Nucleus accumbens (tissue), 56 donors: Measurements from ENCODE around the gene KRTAP20-4.

ENCODE experiments used
- DNase-seq, 56 donors: peaks; one replicate each; lab custom pipeline; 2025; lab: John Stamatoyannopoulos, UW

Gene KRTAP20-4

DNA sequence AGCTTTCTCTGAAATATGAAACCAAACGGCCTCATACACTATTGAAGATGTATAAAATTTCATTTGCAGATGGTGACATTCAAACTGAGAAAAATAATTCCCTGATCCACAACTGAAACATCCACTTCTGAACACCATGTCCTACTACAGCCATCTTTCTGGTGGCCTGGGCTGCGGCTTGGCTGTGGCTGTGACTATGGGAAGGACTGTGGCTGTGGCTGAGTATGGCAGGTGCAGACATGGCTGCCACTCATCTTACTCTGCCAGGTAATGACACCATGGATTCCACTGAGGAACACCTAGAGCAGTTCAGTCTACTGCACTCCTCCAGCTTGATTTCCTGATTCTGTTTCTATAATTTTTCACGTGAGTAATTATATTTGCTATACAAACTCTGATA, at the start of gene KRTAP20-4:
TSS of gene KRTAP20-4 (plus strand) at position 106 of the 400 bp plus-strand sequence.
- DNase-seq: no peak

DNA sequence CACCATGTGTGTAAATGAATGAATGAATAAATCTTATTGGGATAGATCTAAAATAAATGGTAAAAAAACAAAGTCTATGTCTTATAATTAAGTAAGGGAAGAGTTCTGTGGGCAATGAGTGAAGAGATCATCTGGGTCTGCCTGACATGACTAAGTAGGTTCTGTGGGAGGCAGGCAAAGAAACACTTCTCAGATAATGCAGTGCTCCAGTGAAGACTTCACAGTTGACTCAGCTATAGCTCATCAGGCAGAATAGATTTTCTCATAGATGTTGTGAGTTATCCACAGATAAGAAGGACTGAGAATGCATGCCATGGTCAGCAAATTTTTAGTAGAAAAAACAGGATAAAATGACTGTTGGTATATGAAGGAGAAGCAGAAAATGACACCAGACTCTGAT, 42.7 kb upstream of the KRTAP20-4 start:
- DNase-seq: peak in 3 of 56 donors; percentile 6 to 29 (median 9)

DNA sequence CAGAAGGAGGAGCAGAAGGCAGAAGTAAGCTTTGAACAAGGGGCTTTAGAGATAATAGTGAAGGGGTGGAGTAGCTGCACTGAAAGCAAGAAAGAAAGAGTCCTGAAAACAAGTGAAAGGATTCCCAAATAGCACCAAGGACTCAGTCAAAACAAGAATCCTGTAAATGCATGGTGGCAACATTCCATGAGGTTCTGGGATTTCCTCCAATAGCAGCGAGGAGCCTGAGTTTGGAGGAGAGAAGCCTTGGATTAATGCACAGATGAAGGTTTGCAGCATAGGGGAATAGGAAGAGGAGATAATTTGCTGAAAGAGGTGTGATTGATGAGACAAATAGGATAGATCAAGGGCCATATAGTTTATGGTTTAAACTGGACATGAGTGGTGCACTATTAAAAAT, 41.1 kb upstream of the KRTAP20-4 start:
- no peak for DNase-seq

DNA sequence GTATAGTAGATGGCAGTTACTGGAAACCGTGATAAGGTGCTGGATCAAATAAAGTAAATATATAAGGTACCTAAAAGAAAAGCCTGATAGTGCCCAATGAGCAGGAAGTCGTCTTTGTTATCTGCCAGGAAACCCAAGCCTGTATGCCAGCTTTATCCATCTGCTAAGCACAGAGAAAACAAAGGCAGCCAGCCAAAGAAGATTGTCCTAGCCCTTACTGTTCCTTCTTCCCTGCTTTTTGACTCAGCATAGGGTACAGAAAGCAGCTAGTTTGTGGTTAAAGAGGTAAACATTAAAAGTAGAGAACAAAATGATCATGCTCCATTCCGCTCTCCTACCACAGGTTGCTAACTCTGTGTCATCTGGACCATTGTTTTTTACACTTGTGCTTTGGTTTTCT, 40.3 kb upstream of the KRTAP20-4 start:
- DNase-seq: no peak

DNA sequence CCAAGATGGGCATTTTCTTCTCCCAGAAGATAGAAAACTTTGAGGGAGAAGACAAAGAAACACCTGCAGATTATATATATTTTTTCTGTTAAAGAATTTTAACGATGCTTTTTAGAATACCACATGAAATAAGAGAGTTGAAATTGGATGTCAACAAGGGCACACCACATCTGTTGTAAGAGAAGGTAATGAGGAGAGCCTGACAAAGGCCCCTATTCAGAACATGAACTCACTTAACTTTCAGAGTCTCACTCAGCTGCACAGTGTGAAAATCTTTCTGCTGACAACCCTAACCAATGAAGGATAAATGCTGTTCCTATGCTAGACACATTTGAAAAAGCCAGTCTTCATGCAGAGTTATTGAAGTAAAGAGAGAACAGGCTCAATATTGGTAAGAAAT, 37.6 kb upstream of the KRTAP20-4 start:
- no peak for DNase-seq

DNA sequence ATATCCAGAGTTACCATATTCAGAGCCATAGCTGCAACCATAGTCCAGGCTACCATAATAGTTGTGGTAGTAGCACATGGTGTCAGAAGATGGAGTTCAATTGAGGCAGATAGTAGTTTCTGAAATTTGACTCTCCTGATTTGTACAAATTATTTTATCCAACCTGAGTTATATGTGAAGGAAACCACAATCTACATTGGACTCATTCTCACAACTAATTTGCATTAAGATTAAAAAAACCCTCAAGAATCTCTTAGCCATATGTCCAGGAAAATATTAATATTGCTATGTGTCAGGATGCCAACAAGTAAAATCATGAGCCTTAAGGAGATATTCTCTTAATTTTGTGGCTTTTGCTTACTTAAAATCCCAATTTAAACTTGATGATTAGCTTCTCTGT, 30.1 kb upstream of the KRTAP20-4 start, which contains the start of gene KRTAP22-2:
TSS of gene KRTAP22-2 (minus strand) at position 101 of the 400 bp plus-strand sequence.
- DNase-seq: no peak

DNA sequence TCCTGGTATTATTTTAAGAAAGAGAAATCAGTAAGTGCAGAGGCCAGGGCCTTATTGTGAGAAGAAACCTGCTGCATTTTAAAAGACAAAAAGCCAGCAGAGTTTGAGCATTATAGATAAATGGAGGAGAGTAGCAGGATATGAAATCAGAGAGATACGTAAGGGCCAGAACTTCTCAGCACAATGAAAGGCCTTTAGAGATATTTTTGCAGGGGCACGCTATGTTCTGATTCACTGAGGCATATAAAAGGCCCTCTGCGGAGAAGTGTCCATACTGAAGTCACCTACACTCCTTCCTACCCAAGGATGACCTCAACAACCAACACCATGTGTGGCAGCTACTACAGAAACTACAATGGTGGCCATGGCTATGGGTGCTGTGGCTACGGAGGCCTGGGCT, 28.3 kb upstream of the KRTAP20-4 start, which contains the start of gene KRTAP6-3:
TSS of gene KRTAP6-3 (plus strand) at position 301 of the 400 bp plus-strand sequence. CDS start at position 307, 6 bp downstream.
- DNase-seq: no peak

DNA sequence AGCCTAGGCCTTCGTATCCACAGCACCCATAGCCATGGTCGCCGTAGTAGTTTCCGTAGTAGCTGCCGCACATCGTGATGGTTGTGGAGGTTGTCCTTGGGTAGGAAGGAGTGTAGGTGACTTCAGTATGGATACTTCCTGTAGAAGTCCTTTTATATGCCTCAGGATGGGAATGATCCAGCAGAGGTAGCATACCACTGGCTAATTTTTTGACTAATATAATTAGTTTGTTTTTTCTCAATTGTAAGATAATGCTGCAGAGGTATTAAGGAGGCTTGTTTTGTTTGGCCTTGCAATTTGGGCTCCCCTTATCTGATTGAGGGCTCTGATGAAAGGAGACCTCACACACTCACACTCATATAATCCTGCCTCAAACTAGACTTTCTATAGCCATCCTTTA, 21.6 kb upstream of the KRTAP20-4 start, which contains the start of gene KRTAP6-2:
TSS of gene KRTAP6-2 (minus strand) at position 101 of the 400 bp plus-strand sequence. CDS start at position 73, 28 bp downstream.
- DNase-seq: no peak

DNA sequence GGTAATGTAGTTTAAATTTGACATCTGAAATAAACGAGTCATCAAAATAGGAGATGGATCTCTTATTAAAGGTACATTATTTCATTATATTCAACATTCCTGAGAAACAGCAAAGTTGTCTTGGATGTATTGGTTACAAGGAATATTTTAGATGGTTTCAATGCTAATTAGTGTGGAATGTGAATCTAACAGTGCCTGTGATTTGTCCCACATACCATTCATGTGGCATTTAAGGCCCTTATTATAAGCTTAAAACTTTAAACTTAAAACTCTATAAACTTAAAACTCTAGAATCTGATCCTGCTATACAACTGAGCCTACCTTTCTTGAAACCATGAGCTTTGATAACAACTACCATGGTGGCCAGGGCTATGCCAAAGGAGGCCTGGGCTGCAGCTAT, 19.6 kb upstream of the KRTAP20-4 start, which contains the start of gene KRTAP22-1:
TSS of gene KRTAP22-1 (plus strand) at position 301 of the 400 bp plus-strand sequence.
- DNase-seq: no peak

DNA sequence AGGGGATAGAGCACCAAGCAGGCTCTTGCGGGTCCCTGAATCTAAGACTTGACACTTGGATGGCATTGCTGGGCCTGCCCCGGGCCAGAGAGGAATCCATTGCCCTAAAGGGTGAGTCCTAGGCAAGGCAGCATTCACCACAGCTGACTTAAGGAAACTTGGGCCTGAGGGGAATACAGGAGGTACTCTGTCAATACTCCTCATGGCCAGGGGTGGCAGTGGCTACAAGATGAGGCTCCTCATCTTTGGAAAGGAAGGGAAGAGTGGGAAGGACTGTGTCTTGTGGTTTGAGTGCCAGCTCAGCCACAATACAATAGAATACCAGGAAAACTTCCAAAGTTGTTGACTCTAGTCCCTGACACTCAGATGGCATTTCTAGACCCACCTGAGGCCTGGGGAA, 14.5 kb upstream of the KRTAP20-4 start:
- DNase-seq: no peak

DNA sequence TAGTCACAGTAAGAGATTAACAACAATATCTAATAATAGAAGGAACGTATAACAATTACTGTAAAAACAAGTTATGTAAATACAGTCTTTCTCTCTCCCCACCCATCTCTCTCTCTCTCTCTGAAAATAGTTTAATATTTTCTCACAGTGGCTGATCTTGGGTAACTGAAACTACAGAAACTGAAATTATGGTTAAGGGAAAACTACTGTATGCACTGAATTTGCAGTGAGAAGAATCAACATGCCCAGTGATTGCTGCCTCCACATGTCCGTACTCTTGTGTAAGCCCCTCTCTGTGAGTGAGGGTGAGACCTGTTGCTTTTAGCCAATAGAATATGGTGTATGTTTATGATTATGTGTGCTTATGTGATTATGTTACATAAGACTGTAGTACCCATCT, 8.3 kb upstream of the KRTAP20-4 start:
- DNase-seq: no peak

DNA sequence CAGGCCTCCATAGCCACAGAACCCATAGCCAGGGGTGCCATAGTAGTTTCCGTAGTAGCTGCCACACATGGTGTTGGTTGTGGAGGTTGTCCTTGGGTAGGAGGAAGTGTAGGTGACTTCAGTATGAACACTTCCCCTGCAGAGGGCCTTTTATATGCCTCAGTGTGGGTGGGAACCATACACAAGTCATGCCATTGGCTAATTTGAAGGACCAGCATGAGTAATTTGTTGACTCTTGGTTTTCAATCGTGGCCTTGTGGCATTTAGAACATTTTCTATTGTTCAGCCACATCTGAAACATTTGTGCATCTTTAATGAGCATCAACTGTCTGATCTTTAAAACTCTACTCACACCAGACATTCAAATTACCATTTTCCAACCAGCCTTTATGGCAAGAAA, 6.6 kb upstream of the KRTAP20-4 start, which contains the start of gene KRTAP6-1:
TSS of gene KRTAP6-1 (minus strand) at position 95 of the 400 bp plus-strand sequence. CDS start at position 69, 26 bp downstream.
- no peak for DNase-seq

DNA sequence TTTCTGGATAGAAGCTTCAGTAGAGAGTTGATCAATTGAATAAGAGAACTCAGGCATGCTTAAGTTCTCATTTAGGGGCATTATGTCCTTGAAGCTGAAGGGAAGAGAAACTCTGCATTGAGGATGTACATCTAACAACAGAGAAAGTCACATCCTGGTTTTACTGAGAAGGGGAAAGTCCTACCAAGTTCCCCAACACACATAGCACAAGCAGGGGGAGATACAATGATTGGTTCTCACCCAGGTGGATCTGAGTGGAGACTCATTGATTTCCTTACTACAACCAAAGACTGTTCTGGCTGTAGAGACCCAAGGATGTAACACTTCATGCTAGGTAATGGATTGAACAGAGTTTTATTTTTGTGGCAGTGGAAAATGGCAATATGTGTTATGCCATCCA, 5.2 kb upstream of the KRTAP20-4 start:
- DNase-seq: no peak

DNA sequence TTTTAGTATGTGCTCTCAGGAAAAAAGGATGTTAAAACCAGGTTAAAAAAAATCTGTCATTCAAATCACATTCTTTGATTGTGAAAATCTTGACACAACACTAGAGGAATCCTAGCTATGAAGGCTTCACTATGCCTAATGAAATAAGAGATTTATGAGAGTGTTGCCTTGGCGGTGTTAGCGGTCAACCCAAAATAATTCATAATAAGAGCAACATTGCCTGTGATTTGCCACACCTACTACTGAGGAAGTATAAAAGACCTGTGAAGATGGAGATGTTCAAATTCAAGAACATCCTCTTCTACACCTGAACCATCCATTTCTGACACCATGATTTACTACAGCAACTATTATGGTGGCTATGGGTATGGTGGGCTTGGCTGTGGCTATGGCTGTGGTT, 4.3 kb upstream of the KRTAP20-4 start, which contains the start of gene KRTAP20-1:
TSS of gene KRTAP20-1 (plus strand) at position 301 of the 400 bp plus-strand sequence. CDS start at position 331, 30 bp downstream.
- no peak for DNase-seq

DNA sequence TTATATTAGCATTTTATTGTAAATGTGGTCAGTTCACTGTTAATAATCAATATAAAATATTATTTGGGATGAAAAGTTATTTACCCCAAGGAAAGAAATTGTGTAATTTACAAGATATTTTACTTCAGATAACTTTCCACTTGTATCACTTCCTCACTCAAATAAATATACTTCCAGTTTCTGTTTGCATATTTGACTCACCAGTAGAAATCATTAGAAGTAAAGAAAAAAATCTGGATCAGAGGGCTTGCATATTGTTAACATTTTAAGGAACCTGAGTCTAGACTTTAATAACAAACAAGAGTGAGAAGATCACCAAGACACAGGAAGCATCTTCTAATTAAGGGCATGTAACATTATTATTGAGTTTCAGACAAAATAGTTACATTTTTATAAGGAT, 347 bp upstream of the KRTAP20-4 start:
- DNase-seq: no peak

DNA sequence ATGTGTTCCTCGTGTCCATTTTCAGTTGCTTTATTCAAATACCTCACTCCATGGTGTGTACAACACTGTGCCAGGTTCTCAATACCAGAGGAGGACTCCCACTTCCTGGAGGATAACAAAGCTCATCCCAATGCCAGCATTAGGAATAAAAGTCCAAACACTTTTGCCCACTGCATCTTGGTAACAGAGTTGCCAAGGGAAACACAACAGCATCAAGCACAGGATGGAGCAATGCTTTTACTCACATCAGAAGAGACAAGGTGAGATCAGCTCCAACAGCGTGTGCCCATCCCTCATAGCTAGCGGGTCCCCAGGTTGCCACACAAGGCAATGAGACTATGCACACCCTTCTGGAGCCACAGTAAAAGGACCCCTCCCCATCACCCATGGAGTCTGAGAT, 2.9 kb downstream of the KRTAP20-4 start:
- no peak for DNase-seq

DNA sequence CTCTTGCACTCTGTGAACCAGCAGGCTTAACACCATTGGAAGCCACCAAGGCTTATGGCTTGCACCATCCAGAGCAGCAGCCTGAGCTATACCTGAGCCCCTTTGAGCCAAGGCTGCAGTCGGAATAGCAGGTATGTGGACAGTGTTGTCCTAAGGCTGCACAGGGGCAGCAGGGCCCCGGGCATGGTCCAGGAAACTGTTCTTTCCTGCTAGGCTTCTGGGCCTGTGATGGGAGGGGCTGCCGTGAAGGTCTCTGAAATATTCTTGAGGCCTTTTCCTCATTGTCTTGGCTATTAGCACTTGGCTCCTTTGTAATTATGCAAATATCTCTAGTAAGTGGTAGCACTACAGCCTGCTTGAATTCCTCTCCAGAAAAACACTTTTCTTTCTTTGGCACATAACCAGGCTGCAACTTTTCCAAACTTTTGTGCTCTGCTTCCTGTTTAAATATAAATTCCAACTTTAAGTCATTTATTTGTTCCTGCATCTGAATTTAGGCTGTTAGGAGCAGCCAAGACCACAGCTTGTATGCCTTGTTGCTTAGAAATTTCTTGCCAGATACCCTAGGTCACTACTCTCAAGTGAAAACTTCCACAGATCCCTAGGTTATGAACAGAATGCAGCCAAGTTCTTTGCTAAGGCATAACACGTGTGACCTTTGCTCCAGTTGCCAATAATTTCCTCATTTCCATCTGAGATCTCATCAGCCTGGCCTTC, 5.2 kb downstream of the KRTAP20-4 start:
- no peak for DNase-seq

DNA sequence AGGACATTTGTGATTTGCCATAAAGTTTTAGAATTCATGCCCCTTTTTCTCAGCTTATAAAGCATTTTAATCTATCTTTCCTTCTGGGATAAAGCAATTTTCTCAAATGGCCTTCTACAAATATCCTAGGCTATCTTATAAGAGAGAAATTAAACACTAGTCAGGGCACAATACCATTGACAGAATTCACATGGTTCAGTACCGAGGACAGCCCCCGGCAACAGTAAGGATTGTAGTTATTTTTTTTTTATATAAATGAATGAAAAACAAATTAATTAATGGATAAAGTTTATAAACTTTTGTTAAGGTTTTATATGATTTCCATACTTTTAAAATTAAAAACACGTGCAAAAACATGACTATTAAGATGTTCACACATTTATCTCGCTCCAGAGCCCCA, 7.7 kb downstream of the KRTAP20-4 start:
- DNase-seq: no peak

DNA sequence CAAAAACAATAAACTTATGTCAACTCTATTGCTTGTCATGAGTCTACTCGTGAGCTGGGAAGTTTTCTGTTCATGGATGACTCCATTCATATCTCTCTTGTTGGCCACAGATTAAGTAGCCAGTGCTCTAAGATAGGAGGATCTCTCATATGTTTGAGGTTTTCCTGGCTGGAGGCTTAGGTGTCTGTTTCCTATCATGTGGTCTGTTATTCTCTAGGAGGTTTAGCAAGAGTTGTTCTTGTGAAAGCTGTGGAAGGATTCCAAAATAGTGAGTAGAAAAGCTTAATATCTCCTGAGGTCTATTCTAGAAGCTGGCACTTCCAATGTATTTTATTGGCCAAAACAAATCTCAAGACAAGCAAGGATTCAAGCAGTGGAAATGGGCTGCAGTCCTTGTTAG, 8.8 kb downstream of the KRTAP20-4 start:
- DNase-seq: no peak

DNA sequence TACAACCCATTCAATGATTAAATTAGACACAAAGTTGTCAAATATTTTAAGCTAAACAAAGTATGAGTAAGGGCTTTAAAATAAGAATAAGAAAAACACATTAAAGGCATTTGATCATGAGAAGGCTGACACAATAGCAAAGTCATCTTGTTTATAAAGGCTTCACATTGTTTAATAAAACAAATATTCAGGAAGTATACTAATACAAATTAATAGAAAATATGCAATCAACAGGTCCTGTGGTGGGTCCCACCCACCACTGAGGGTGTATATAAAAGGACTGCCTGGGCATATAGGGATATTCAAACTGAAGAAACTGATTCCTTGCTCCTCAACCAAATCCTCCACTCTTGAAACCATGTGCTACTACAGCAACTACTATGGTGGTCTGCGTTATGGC, 14.5 kb downstream of the KRTAP20-4 start, which contains the start of gene KRTAP20-2:
TSS of gene KRTAP20-2 (plus strand) at position 301 of the 400 bp plus-strand sequence. CDS start at position 359, 58 bp downstream.
- no peak for DNase-seq

DNA sequence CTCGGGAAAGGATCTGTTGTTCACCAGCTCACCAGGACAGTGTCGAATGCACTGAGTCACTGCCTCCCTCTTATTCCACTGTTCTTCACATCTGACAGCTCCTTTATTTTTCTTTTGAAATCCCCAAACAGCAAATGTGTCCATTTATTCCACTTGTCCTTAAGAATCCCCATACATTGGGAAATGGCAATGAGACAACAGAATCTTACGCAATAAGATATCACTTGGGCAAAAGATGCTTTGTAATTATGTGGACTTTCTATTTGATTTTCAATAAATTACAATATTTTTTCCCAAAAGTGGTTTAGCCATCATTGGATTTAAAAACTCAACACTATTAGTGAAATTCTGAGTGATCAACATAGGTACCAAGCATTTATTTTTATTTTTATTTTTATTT, 18.3 kb downstream of the KRTAP20-4 start:
- no peak for DNase-seq

DNA sequence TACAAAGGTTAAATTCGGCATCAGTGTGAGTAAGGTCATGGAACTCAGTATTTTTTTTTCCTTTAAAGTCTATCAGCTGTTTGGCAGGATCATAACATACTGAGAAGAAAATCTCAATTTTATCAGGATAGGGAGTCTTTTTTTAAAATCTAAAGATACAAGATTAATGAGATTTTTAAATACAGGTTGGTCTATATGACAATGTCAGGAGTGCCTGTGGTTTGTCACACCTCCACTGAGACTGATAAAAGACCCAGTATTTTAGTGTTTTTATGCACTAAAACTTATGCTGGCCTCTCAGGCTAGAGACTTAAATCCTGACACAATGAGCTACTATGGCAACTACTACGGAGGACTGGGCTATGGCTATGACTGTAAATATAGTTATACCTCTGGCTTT, 22.1 kb downstream of the KRTAP20-4 start, which contains the start of gene KRTAP20-3:
TSS of gene KRTAP20-3 (plus strand) at position 301 of the 400 bp plus-strand sequence.
- no peak for DNase-seq
